ENCODE data around the gene IL17RC.
"Not testable (repeated sequence)": the region's sequence is repeated elsewhere in the genome, so short reads cannot be mapped to it uniquely, and the experiment has no call there.

The IL17RC gene

GRCh38 chr3:9883706-9884554 lies 33.0 kb upstream of the IL17RC start:
- Histone ChIP-seq H3K4me1 (ENCODE audit: control insufficient read depth, insufficient read depth, low read length) (no peaks in the 10 kb centered on the region), H3K36me3 (ENCODE audit: control insufficient read depth, insufficient read depth, low read length) (no peaks in the 10 kb centered on the region), H3K9ac (ENCODE audit: low read depth, low read length) (no peak overlapping the region), H3K27me3 (ENCODE audit: control insufficient read depth, insufficient read depth, low read length) (no peaks in the 10 kb centered on the region), H3K4me3 (ENCODE audit: low read depth, low read length) (no peak overlapping the region), H3K9me3 (ENCODE audit: control insufficient read depth, insufficient read depth, low read length) (no peaks in the 10 kb centered on the region)

GRCh38 chr3:9884555-9885165 lies 32.2 kb upstream of the IL17RC start:
- Histone ChIP-seq H3K27me3 (ENCODE audit: control insufficient read depth, insufficient read depth, low read length) (no peaks in the 10 kb centered on the region), H3K9me3 (ENCODE audit: control insufficient read depth, insufficient read depth, low read length) (no peaks in the 10 kb centered on the region), H3K4me1 (ENCODE audit: control insufficient read depth, insufficient read depth, low read length) (no peaks in the 10 kb centered on the region), H3K4me3 (ENCODE audit: low read depth, low read length) (no peak overlapping the region), H3K36me3 (ENCODE audit: control insufficient read depth, insufficient read depth, low read length) (no peaks in the 10 kb centered on the region), H3K9ac (ENCODE audit: low read depth, low read length) (no peak overlapping the region)

GRCh38 chr3:9886328-9886727 lies 30.6 kb upstream of the IL17RC start:
- Histone ChIP-seq H3K9ac (ENCODE audit: low read depth, low read length) (no peak overlapping the region), H3K4me1 (ENCODE audit: control insufficient read depth, insufficient read depth, low read length) (no peaks in the 10 kb centered on the region), H3K36me3 (ENCODE audit: control insufficient read depth, insufficient read depth, low read length) (no peaks in the 10 kb centered on the region), H3K4me3 (ENCODE audit: low read depth, low read length) (no peak overlapping the region), H3K27me3 (ENCODE audit: control insufficient read depth, insufficient read depth, low read length) (no peaks in the 10 kb centered on the region), H3K9me3 (ENCODE audit: control insufficient read depth, insufficient read depth, low read length) (no peaks in the 10 kb centered on the region)

GRCh38 chr3:9887480-9887879 lies 29.4 kb upstream of the IL17RC start:
- no peaks in the 10 kb centered on the region for H3K4me1 ChIP-seq (ENCODE audit: control insufficient read depth, insufficient read depth, low read length)
- no peak overlapping the region for H3K9ac ChIP-seq (ENCODE audit: low read depth, low read length)
- no peaks in the 10 kb centered on the region for H3K9me3 ChIP-seq (ENCODE audit: control insufficient read depth, insufficient read depth, low read length)
- no peaks in the 10 kb centered on the region for H3K27me3 ChIP-seq (ENCODE audit: control insufficient read depth, insufficient read depth, low read length)
- no peak overlapping the region for H3K4me3 ChIP-seq (ENCODE audit: low read depth, low read length)
- H3K36me3 ChIP-seq (ENCODE audit: control insufficient read depth, insufficient read depth, low read length): no peaks in the 10 kb centered on the region

- Histone ChIP-seq H3K4me1 (ENCODE audit: control insufficient read depth, insufficient read depth, low read length) (no peaks in the 10 kb centered on the region), H3K9me3 (ENCODE audit: control insufficient read depth, insufficient read depth, low read length) (no peaks in the 10 kb centered on the region), H3K4me3 (ENCODE audit: low read depth, low read length) (no peak overlapping the region), H3K27me3 (ENCODE audit: control insufficient read depth, insufficient read depth, low read length) (no peaks in the 10 kb centered on the region), H3K9ac (ENCODE audit: low read depth, low read length) (no peak overlapping the region), H3K36me3 (ENCODE audit: control insufficient read depth, insufficient read depth, low read length) (peaks cover 9% of the 10 kb centered on the region)
Observed at GRCh38 chr3:9888540-9888939, 28.4 kb upstream of the IL17RC start.

GRCh38 chr3:9889405-9889804 lies 27.5 kb upstream of the IL17RC start:
- H3K9ac ChIP-seq (ENCODE audit: low read depth, low read length): no peak overlapping the region
- peaks cover 13% of the 10 kb centered on the region for H3K36me3 ChIP-seq (ENCODE audit: control insufficient read depth, insufficient read depth, low read length)
- H3K4me3 ChIP-seq (ENCODE audit: low read depth, low read length): no peak overlapping the region

GRCh38 chr3:9890249-9891071 lies 26.4 kb upstream of the IL17RC start, which contains the start of gene JAGN1:
Gene JAGN1, plus strand, starts transcription at chr3:9890610. Its CDS starts 113 bp downstream, at chr3:9890723.
- Histone ChIP-seq H3K9me3 (ENCODE audit: control insufficient read depth, insufficient read depth, low read length) (no peaks in the 10 kb centered on the region), H3K4me3 (ENCODE audit: low read depth, low read length) (peak within 1 kb of the TSS; percentile 94), H3K27me3 (ENCODE audit: control insufficient read depth, insufficient read depth, low read length) (no peaks in the 10 kb centered on the region), H3K36me3 (ENCODE audit: control insufficient read depth, insufficient read depth, low read length) (peaks cover 13% of the 10 kb centered on the region), H3K9ac (ENCODE audit: low read depth, low read length) (peak within 1 kb of the TSS; percentile 94), H3K4me1 (ENCODE audit: control insufficient read depth, insufficient read depth, low read length) (no peaks in the 10 kb centered on the region)

More at GRCh38 chr3:9889405-9889804, 27.5 kb upstream of the IL17RC start:
- H3K4me1 ChIP-seq (ENCODE audit: control insufficient read depth, insufficient read depth, low read length): no peaks in the 10 kb centered on the region
- no peaks in the 10 kb centered on the region for H3K9me3 ChIP-seq (ENCODE audit: control insufficient read depth, insufficient read depth, low read length)
- no peaks in the 10 kb centered on the region for H3K27me3 ChIP-seq (ENCODE audit: control insufficient read depth, insufficient read depth, low read length)

- Histone ChIP-seq H3K9me3 (ENCODE audit: control insufficient read depth, insufficient read depth, low read length) (no peaks in the 10 kb centered on the region), H3K36me3 (ENCODE audit: control insufficient read depth, insufficient read depth, low read length) (peaks cover 13% of the 10 kb centered on the region), H3K27me3 (ENCODE audit: control insufficient read depth, insufficient read depth, low read length) (no peaks in the 10 kb centered on the region), H3K4me1 (ENCODE audit: control insufficient read depth, insufficient read depth, low read length) (no peaks in the 10 kb centered on the region), H3K4me3 (ENCODE audit: low read depth, low read length) (peak overlapping the region; percentile 94), H3K9ac (ENCODE audit: low read depth, low read length) (peak overlapping the region; percentile 94)
Observed at GRCh38 chr3:9891072-9891622, 25.8 kb upstream of the IL17RC start.

GRCh38 chr3:9893739-9894138 lies 23.2 kb upstream of the IL17RC start:
- no peaks in the 10 kb centered on the region for H3K27me3 ChIP-seq (ENCODE audit: control insufficient read depth, insufficient read depth, low read length)
- H3K36me3 ChIP-seq (ENCODE audit: control insufficient read depth, insufficient read depth, low read length): peaks cover 13% of the 10 kb centered on the region
- H3K4me1 ChIP-seq (ENCODE audit: control insufficient read depth, insufficient read depth, low read length): no peaks in the 10 kb centered on the region
- H3K4me3 ChIP-seq (ENCODE audit: low read depth, low read length): no peak overlapping the region
- H3K9me3 ChIP-seq (ENCODE audit: control insufficient read depth, insufficient read depth, low read length): no peaks in the 10 kb centered on the region
- no peak overlapping the region for H3K9ac ChIP-seq (ENCODE audit: low read depth, low read length)

- not testable (repeated sequence) for H3K9ac ChIP-seq (ENCODE audit: low read depth, low read length); H3K27me3 ChIP-seq (ENCODE audit: control insufficient read depth, insufficient read depth, low read length); H3K9me3 ChIP-seq (ENCODE audit: control insufficient read depth, insufficient read depth, low read length); H3K4me1 ChIP-seq (ENCODE audit: control insufficient read depth, insufficient read depth, low read length); H3K4me3 ChIP-seq (ENCODE audit: low read depth, low read length)
- H3K36me3 ChIP-seq (ENCODE audit: control insufficient read depth, insufficient read depth, low read length): peaks cover 13% of the 10 kb centered on the region
Observed at GRCh38 chr3:9895715-9896114, 21.2 kb upstream of the IL17RC start.

- not testable (repeated sequence) for H3K4me3 ChIP-seq (ENCODE audit: low read depth, low read length)
Observed at GRCh38 chr3:9896755-9897407, 20.0 kb upstream of the IL17RC start.

More at GRCh38 chr3:9896755-9897407, 20.0 kb upstream of the IL17RC start:
- not testable (repeated sequence) for H3K9ac ChIP-seq (ENCODE audit: low read depth, low read length); H3K27me3 ChIP-seq (ENCODE audit: control insufficient read depth, insufficient read depth, low read length); H3K9me3 ChIP-seq (ENCODE audit: control insufficient read depth, insufficient read depth, low read length); H3K4me1 ChIP-seq (ENCODE audit: control insufficient read depth, insufficient read depth, low read length)
- peaks cover 13% of the 10 kb centered on the region for H3K36me3 ChIP-seq (ENCODE audit: control insufficient read depth, insufficient read depth, low read length)
